CD4-positive, alpha-beta T cell (primary cell): Measurements from ENCODE around the gene NR3C2. TPM values are rescaled to one million over a fixed set of nuclear protein-coding genes. Genes with fewer than 3 reads are reported as not detected.

ENCODE experiments used
- ATAC-seq: fragments of 200-7000 bp; cut with Tn5 transposase; one replicate; pipeline ENCODE4 v1.10.0; 2022; ENCODE audit warnings: mild to moderate bottlenecking; ENCODE audit not compliant: poor library complexity
- CTCF ChIA-PET: fragments of 350-600 bp; sonication (Branson Sonifier 250); formaldehyde crosslinking; loops from one replicate; lab custom pipeline; 2021; ENCODE audit warnings: antibody characterized with exemption, inconsistent platforms; lab: Charles Lee
- POLR2A ChIA-PET: fragments of 350-600 bp; sonication (Branson Sonifier 250); formaldehyde crosslinking; loops from one replicate; lab custom pipeline; 2021; ENCODE audit warnings: antibody characterized with exemption, inconsistent platforms; lab: Charles Lee
- DNase-seq, 14 experiments: peaks; one replicate each; pipeline ENCODE4 v3.0.0-alpha.2; 2013 to 2020; ENCODE audit warnings: mixed read lengths in 2 of 14
- H3K27ac ChIP-seq, 2 donors: one replicate each; pipeline versions ENCODE4 v1.5.1 to v1.7.0; 2013; ENCODE audit warnings: low read length in 2 of 2, low read depth in 1 of 2, mild to moderate bottlenecking in 1 of 2
- H3K27me3 ChIP-seq, 2 experiments: 1 replicate in 1 of 2; 2 replicates in 1 of 2; pipeline versions ENCODE4 v1.6.1 to v1.7.0; 2013; ENCODE audit warnings: low read length in 2 of 2, control low read depth in 1 of 2, mild to moderate bottlenecking in 1 of 2, moderate library complexity in 1 of 2; ENCODE audit not compliant: insufficient read depth in 2 of 2, control insufficient read depth in 1 of 2
- H3K36me3 ChIP-seq: one replicate; pipeline ENCODE4 v1.6.1; 2013; ENCODE audit warnings: low read length, control low read depth; ENCODE audit not compliant: insufficient read depth
- H3K4me1 ChIP-seq: one replicate; pipeline ENCODE4 v1.6.1; 2013; ENCODE audit warnings: low read length, control low read depth; ENCODE audit not compliant: insufficient read depth
- H3K4me3 ChIP-seq: one replicate; pipeline ENCODE4 v1.5.1; 2013; ENCODE audit warnings: mild to moderate bottlenecking, low read length, moderate library complexity
- H3K9me3 ChIP-seq, 2 experiments: 1 replicate in 1 of 2; 2 replicates in 1 of 2; pipeline versions ENCODE4 v1.6.1 to v1.7.0; 2013; ENCODE audit warnings: low read length in 2 of 2, mild to moderate bottlenecking in 2 of 2, control low read depth in 1 of 2, moderate library complexity in 1 of 2; ENCODE audit not compliant: control insufficient read depth in 1 of 2, insufficient read depth in 1 of 2
- H3K27ac Mint-ChIP-seq: one replicate; pipeline ENCODE4 v1.8.0; 2020; ENCODE audit warnings: mixed read lengths
- H3K27me3 Mint-ChIP-seq: one replicate; pipeline ENCODE4 v1.8.0; 2021; ENCODE audit warnings: mixed read lengths
- H3K36me3 Mint-ChIP-seq: one replicate; pipeline ENCODE4 v1.8.0; 2021; ENCODE audit warnings: low read depth, mixed read lengths
- H3K4me1 Mint-ChIP-seq: one replicate; pipeline ENCODE4 v1.8.0; 2021; ENCODE audit warnings: low read depth, mixed read lengths
- H3K4me3 Mint-ChIP-seq: one replicate; pipeline ENCODE4 v1.8.0; 2020; ENCODE audit warnings: mild to moderate bottlenecking, mixed read lengths
- H3K9me3 Mint-ChIP-seq: one replicate; pipeline ENCODE4 v1.8.0; 2020; ENCODE audit warnings: mixed read lengths
- CTCF ChIP-seq: fragments of 200-600 bp; IDR thresholded peaks from one replicate; pipeline ENCODE4 v1.8.0; 2022; ENCODE audit warnings: antibody characterized with exemption, mild to moderate bottlenecking
- intact Hi-C, 2 experiments: fragments of 100-400 bp; cut with DNase I in 1 of 2; cut with micrococcal nuclease in 1 of 2; formaldehyde crosslinking; loops; one replicate each; pipeline versions ENCODE4 v1.15.1 to v1.9.0; 2023 to 2025; cut with DNase I, micrococcal nuclease
- total RNA-seq, 174 experiments: library from RNA in 2 of 174; stranded (reverse) in 2 of 174; gene quantifications; one replicate each; pipeline ENCODE4 v1.2.3 and lab custom pipeline; 2021 to 2026

The NR3C2 gene
- total RNA-seq, 2 experiments from 2014 or later: 31.6 to 35.0 TPM

- H3K9me3 Mint-ChIP-seq: peaks cover 2% of the 10 kb centered on the region
- DNase-seq: no peak
- ChIA-PET CTCF (no interaction called here), POLR2A (interaction anchor here (0.7 to 1.3 kb wide), 2 partner anchors 10 to 270 kb away, joined by 3 read pairs; partner anchors contain the start of gene NR3C2)
- Histone ChIP-seq H3K27me3 (no peaks in the 10 kb centered on the region), H3K4me3 (no peak overlapping the region), H3K36me3 (no peaks in the 10 kb centered on the region), H3K9me3 (peaks cover 0 to 8% of the 10 kb centered on the region in 2 experiments), H3K27ac (no peak overlapping the region), H3K4me1 (no peaks in the 10 kb centered on the region)
- no peaks in the 10 kb centered on the region for H3K27me3 Mint-ChIP-seq
- H3K4me3 Mint-ChIP-seq: no peak overlapping the region
- peaks cover 28% of the 10 kb centered on the region for H3K36me3 Mint-ChIP-seq
- TF ChIP-seq CTCF: no peak
- no peak overlapping the region for H3K27ac Mint-ChIP-seq
- no peak for ATAC-seq
- H3K4me1 Mint-ChIP-seq: peaks cover 35% of the 10 kb centered on the region
- intact Hi-C loops: no loop called here
These were observed 270.6 kb downstream of the NR3C2 start for GRCh38 chr4:148171596-148171995.

- CTCF ChIA-PET: no interaction called here
- H3K4me1 Mint-ChIP-seq: peaks cover 35% of the 10 kb centered on the region
- Histone ChIP-seq H3K27ac (no peak overlapping the region), H3K9me3 (peaks cover 0 to 8% of the 10 kb centered on the region in 2 experiments), H3K4me3 (no peak overlapping the region), H3K36me3 (no peaks in the 10 kb centered on the region), H3K27me3 (no peaks in the 10 kb centered on the region), H3K4me1 (no peaks in the 10 kb centered on the region)
- peaks cover 24% of the 10 kb centered on the region for H3K36me3 Mint-ChIP-seq
- H3K27me3 Mint-ChIP-seq: no peaks in the 10 kb centered on the region
- H3K9me3 Mint-ChIP-seq: peaks cover 2% of the 10 kb centered on the region
- H3K27ac Mint-ChIP-seq: no peak overlapping the region
- intact Hi-C loops: no loop called here
- ATAC-seq: no peak
- peak in 3 of 14 experiments; percentile 12 to 44 (median 22) for DNase-seq
- POLR2A ChIA-PET: interaction anchor here (0.7 to 1.3 kb wide), 2 partner anchors 11 to 271 kb away, joined by 3 read pairs; partner anchors contain the start of gene NR3C2
- TF ChIP-seq CTCF: no peak
- H3K4me3 Mint-ChIP-seq: no peak overlapping the region
These were observed 271.5 kb downstream of the NR3C2 start for GRCh38 chr4:148170408-148171365.

GRCh38 chr4:148166132-148166591 lies 276.1 kb downstream of the NR3C2 start:
- ATAC-seq (no peak), DNase-seq (no peak)
- Histone ChIP-seq H3K4me3 (no peak overlapping the region), H3K27me3 (no peaks in the 10 kb centered on the region), H3K36me3 (no peaks in the 10 kb centered on the region), H3K27ac (no peak overlapping the region), H3K4me1 (no peaks in the 10 kb centered on the region), H3K9me3 (no peaks in the 10 kb centered on the region)
- Mint-ChIP-seq H3K36me3 (peaks cover 7% of the 10 kb centered on the region), H3K27ac (no peak overlapping the region), H3K4me1 (peaks cover 13% of the 10 kb centered on the region), H3K9me3 (no peaks in the 10 kb centered on the region), H3K4me3 (no peak overlapping the region), H3K27me3 (no peaks in the 10 kb centered on the region)
- ChIA-PET POLR2A (no interaction called here), CTCF (no interaction called here)
- intact Hi-C loops: no loop called here
- TF ChIP-seq CTCF: no peak
